Fibroblast of lung (primary cell): ENCODE results near the gene CLIP1. TPM values are rescaled to one million over a fixed set of nuclear protein-coding genes. Genes with fewer than 3 reads are reported as not detected.
"Not testable (repeated sequence)": the region's sequence is repeated elsewhere in the genome, so short reads cannot be mapped to it uniquely, and the experiment has no call there.

Source experiments
- DNase-seq, 2 donors: peaks; one replicate each; pipeline versions ENCODE4 v3.0.0 to v3.0.0-alpha.2; 2010; ENCODE audit warnings: low read depth in 2 of 2
- H2AFZ ChIP-seq: 2 replicates; pipeline ENCODE4 v1.5.1; 2012; ENCODE audit warnings: low read length, control low read depth, inconsistent platforms
- H3K27ac ChIP-seq: 2 replicates; pipeline ENCODE4 v1.5.1; 2011; ENCODE audit warnings: low read length, control low read depth; ENCODE audit not compliant: insufficient read depth
- H3K27me3 ChIP-seq: 2 replicates; pipeline ENCODE4 v1.5.1; 2011; ENCODE audit warnings: mild to moderate bottlenecking, low read length; ENCODE audit not compliant: control insufficient read depth, insufficient read depth
- H3K36me3 ChIP-seq: 2 replicates; pipeline ENCODE4 v1.5.1; 2011; ENCODE audit warnings: low read length; ENCODE audit not compliant: control insufficient read depth, insufficient read depth
- H3K4me1 ChIP-seq: 2 replicates; pipeline ENCODE4 v1.5.1; 2011; ENCODE audit warnings: low read length; ENCODE audit not compliant: control insufficient read depth, insufficient read depth; ENCODE audit errors: extremely low read depth
- H3K4me2 ChIP-seq: 2 replicates; pipeline ENCODE4 v1.5.1; 2011; ENCODE audit warnings: low read length, control low read depth; ENCODE audit not compliant: insufficient read depth; ENCODE audit errors: extremely low read depth
- H3K4me3 ChIP-seq, 4 experiments: fragments of 200-600 bp in 1 of 4; sonication (generic) in 1 of 4; replicated peaks in 1 of 4; 2 replicates each; pipeline ENCODE4 v1.5.1; 2011 to 2016; ENCODE audit warnings: low read length in 4 of 4, low read depth in 3 of 4, mild to moderate bottlenecking in 3 of 4, control low read depth in 2 of 4, inconsistent platforms in 1 of 4, mixed read lengths in 1 of 4; ENCODE audit not compliant: insufficient read depth in 1 of 4; ENCODE audit errors: control extremely low read depth in 1 of 4
- H3K79me2 ChIP-seq: 2 replicates; pipeline ENCODE4 v1.5.1; 2012; ENCODE audit warnings: mild to moderate bottlenecking, low read length, inconsistent platforms; ENCODE audit not compliant: control insufficient read depth, insufficient read depth
- H3K9ac ChIP-seq: 2 replicates; pipeline ENCODE4 v1.5.1; 2011; ENCODE audit warnings: mild to moderate bottlenecking, low read length, control low read depth; ENCODE audit not compliant: insufficient read depth
- H3K9me3 ChIP-seq: 2 replicates; pipeline ENCODE4 v1.5.1; 2012; ENCODE audit warnings: low read depth, low read length; ENCODE audit not compliant: control insufficient read depth, insufficient read depth
- H4K20me1 ChIP-seq: 2 replicates; pipeline ENCODE4 v1.5.1; 2011; ENCODE audit warnings: low read length; ENCODE audit not compliant: control insufficient read depth, insufficient read depth; ENCODE audit errors: extremely low read depth
- CTCF ChIP-seq, 2 donors: IDR thresholded peaks in 1 of 2; conservative IDR thresholded peaks in 1 of 2; 1 replicate in 1 of 2; 2 replicates in 1 of 2; pipeline ENCODE4 v1.5.1; 2011 to 2012; ENCODE audit warnings: low read length in 2 of 2, control low read depth in 1 of 2, inconsistent platforms in 1 of 2, low read depth in 1 of 2, mild to moderate bottlenecking in 1 of 2
- EZH2 ChIP-seq: IDR thresholded peaks from 2 replicates; pipeline ENCODE4 v1.5.1; 2012; ENCODE audit warnings: low read length, control low read depth, mild to moderate bottlenecking; ENCODE audit errors: missing control alignments
- polyA plus RNA-seq, 2 donors: library from polyadenylated mRNA; depleted of rRNA in 1 of 2; stranded (reverse) in 1 of 2; unstranded in 1 of 2; fragments of >200 nt; gene quantifications; 2 replicates each; pipeline ENCODE4 v1.2.1, GENCODE V29; 2011 to 2012; ENCODE audit warnings: missing spikeins in 1 of 2
- total RNA-seq: library from RNA; depleted of rRNA; stranded (reverse); fragments of >200 nt; gene quantifications from 2 replicates; pipeline ENCODE4 v1.2.1, GENCODE V29; 2014

The CLIP1 gene
- total and polyA plus RNA-seq, 2 donors (not counting 1 experiment from before 2014, with no cell fraction given): 75.5 to 147 TPM

GRCh38 chr12:122362755-122363154, 59.7 kb downstream of the CLIP1 start:
- Histone ChIP-seq H3K36me3 (peaks cover 11% of the 10 kb centered on the region), H3K4me3 (no peak overlapping the region), H3K9ac (no peak overlapping the region), H3K79me2 (peaks cover 13% of the 10 kb centered on the region), H3K4me2 (no peak overlapping the region), H3K9me3 (no peaks in the 10 kb centered on the region), H4K20me1 (no peaks in the 10 kb centered on the region), H3K27me3 (no peaks in the 10 kb centered on the region), H3K27ac (no peak overlapping the region), H2AFZ (no peak overlapping the region), H3K4me1 (peaks cover 9% of the 10 kb centered on the region)
- no peak for DNase-seq
- TF ChIP-seq CTCF (conservative IDR thresholded peaks at IDR 0.05 in 1 of 2, IDR thresholded peaks at IDR 0.05 in 1 of 2; ENCODE audit: low read depth in 1 of 2, low read length in 2 of 2): no peak
- TF ChIP-seq EZH2: no peak

GRCh38 chr12:122358403-122358802, 64.1 kb downstream of the CLIP1 start:
- not testable (repeated sequence) for DNase-seq, H3K9me3 ChIP-seq, H3K27ac ChIP-seq, H3K79me2 ChIP-seq, H3K4me2 ChIP-seq, H4K20me1 ChIP-seq, H3K9ac ChIP-seq, H3K27me3 ChIP-seq, H3K4me3 ChIP-seq, H3K4me1 ChIP-seq, H2AFZ ChIP-seq
- peaks cover 20% of the 10 kb centered on the region for H3K36me3 ChIP-seq

- not testable (repeated sequence) for H3K9me3 ChIP-seq, H2AFZ ChIP-seq, H3K27ac ChIP-seq, DNase-seq, H3K4me1 ChIP-seq, H3K4me2 ChIP-seq, H3K4me3 ChIP-seq, H3K27me3 ChIP-seq, H3K79me2 ChIP-seq, H3K9ac ChIP-seq, H4K20me1 ChIP-seq
- H3K36me3 ChIP-seq: peaks cover 22% of the 10 kb centered on the region
These were observed 64.9 kb downstream of the CLIP1 start for GRCh38 chr12:122357536-122357935.

GRCh38 chr12:122356991-122357390, 65.5 kb downstream of the CLIP1 start:
- not testable (repeated sequence) for H3K4me2 ChIP-seq, H3K4me3 ChIP-seq, H3K79me2 ChIP-seq, H3K4me1 ChIP-seq, H4K20me1 ChIP-seq, H3K27me3 ChIP-seq, DNase-seq, H3K9ac ChIP-seq, H3K27ac ChIP-seq, H3K9me3 ChIP-seq, H2AFZ ChIP-seq
- peaks cover 26% of the 10 kb centered on the region for H3K36me3 ChIP-seq
